GM18873 (cell line): ENCODE data around the gene DYNC1LI1.

ENCODE experiments used
- ATAC-seq: cut with Tn5 transposase; IDR thresholded peaks from one replicate; pipeline ENCODE4 v1.9.1; 2021; ENCODE audit warnings: mild to moderate bottlenecking, moderate library complexity, moderate number of reproducible peaks; ENCODE audit not compliant: unreplicated experiment, low FRiP score

Gene DYNC1LI1

DNA sequence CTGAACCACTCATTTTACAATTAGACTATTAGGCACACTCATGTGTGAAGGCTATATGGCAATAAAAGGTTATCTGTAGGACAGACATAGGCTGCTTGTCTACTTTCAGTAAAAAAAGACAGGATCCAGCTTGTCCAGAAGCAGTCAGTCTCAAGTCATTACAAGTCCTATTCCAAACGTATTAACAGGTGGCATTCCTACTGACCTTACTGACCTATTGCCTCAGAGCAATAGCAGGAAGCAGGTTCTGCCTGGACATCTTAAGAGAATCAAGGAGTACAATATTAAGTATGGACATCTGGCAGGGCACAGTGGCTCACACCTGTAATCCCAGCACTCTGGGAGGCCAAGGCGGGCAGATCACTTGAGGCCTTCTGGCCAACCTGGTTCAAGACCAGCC lies 75.0 kb downstream of the DYNC1LI1 start:
- ATAC-seq, result no peak

DNA sequence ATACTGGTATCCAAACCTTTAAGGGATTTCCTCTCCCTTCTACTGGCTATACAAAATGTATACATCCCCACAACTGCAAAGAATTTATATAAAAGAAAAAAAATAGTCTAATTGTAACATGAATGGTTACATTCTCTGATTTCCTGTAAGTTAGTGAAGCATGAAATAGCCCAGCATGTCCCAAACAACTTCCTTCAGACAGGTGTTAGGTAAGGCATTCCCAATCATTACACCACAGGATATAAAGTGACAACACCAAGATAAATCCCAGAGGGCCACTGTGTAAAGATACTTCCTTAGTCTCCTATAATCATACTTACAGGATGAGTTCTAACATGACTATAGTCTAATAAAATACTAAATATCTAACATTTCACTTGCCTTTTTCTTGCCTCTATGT lies 75.6 kb downstream of the DYNC1LI1 start:
- no peak for ATAC-seq

DNA sequence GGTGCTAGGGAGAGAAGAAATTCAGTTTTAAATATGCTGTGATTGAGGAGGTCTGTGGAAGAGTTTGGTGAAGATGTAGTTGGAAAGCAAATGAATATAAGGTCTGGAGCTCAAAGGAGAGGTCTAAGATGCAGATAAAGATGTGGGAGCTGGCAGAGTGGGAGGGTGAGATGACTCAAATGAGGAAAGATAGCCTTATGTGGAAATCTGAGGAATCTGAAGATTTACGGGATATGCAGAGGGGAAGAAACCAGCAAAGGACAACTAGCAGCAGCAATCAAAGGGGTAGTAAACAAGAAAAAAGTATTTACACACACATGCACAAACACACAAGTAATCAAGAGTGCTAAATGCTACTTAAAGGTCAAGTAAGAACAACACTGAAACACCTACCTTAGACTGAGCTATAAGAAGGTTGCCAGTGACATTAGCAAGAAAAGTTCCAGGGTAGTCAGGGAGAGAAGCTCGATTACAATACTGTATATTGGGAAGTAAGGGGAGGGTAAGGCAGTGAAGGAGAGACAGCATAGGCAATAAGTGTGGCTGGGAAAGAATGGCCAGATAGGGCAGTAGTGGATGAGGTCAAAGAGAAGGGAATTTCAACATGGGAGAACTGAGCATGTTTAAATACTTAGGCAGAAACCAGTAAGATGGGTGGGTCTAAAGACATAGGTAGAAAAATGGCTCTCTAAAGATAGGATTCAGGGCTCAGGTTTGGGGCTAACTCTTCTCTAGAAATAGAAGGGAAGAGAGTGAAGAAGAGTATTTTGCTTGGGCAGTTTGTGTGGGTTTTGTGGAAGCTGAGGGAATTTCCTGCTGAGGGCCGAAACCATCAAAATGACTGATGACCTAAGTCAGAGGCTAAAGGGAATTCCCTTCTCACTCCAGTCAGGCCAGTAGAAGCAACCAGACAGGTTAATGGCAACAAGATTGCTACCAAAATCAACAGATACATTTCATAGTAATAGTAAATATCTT lies 76.9 kb downstream of the DYNC1LI1 start:
- peak; percentile 90 for ATAC-seq

DNA sequence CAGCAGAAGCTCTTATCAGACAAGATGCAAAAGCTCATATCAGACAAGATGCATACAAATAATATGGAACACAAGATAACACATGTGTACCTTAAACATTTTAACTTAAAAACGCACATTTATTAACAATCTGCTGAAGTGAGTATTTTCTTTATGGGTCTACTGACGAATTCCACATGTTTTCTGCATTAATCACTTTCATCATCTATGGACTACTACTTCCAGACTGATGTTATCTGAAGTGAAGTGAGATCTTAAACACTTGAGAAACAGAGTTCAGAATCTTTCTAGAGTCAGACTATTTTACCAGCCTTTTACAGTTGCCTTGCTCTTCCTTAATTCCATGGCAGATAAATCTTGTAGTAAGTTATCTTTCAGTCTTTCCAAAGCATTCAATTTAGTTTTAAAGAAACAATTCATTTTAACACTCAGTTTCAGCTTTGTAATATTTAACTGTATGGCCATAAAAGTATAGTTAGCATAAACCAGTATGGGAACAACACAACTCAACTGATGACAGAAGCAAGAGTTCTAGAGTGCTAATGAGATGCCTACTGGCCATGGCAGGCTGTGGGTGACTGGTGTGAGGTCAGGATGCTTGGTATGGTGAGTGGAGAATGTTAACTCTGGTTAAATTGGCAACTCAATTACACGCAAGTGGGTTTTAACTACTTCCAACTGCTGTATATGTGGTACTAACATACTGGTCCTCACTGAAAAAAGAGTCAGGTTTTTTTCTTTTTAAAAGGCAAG lies 77.8 kb downstream of the DYNC1LI1 start:
- no peak for ATAC-seq

DNA sequence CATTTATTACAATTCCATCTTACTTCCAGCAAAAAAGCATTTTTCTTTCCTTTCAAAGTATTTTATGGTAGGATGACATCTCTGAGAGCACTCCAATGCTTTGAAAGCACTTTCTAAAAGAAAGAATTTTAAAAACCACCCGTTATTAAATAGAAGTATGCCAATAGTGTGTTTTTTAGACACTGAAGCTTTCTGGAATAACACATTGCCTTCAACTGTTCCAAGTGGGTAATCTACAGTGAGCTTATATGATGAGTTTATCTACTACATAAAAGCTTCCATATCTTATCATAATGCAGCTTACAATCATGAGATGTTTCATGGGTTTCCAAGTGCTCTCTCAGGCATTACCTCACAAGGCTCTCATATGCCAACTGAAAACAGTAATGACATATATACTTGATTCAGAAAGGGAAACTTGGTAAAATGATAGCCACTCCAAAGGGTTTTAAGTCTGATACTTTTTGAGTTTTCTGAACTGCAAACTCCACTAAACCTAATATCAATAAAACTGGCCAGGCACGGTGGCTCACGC lies 82.1 kb downstream of the DYNC1LI1 start:
- no peak for ATAC-seq

DNA sequence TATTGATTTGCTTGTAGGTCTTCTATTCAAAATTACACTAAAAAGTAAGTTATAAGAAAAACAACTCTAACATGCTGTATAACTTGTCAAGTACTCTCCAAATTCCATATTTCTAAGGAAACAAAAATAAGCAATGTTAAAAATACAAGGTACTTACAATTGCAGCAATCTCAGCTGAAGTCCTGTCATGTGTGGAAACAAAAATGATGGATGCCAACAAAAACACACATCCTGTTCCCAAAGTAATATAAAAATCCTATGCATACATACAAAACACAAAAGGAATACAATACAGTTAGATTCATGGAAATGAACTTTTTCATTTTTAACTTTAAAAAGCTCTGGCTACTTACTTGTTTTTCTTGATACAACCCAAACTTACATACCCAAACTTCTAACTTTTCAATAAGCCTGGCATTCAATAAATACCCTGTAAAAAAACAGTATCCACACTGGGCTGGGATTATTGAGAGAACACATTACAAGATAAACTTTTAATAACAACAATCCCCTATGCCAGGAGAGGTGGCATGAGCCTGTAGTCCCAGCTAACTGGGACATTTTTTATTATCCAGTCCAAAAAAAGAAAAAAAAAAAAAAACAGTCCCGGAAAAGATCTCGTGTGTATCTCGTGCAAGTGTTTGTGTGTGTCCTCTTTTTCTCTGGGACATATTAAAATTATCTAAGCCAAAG lies 82.7 kb downstream of the DYNC1LI1 start:
- ATAC-seq, result no peak

DNA sequence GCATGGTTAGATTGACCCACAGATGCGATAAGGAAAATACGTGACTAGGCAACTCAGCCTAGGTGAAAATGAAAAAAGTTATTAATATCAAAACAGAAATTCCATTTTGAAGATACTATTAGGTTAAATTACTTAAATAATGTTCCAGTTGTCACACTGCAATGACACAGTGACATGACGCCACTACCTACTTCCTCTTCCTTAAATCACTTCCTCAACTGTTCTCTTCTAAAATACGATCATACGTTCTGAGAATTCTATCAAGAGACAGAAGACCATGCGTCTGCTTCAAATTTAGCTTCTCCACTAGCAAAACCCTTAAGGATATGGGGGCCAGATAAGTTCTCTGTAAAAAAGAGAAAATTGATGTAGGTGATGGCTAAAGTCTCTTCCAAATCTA lies 86.2 kb downstream of the DYNC1LI1 start:
- ATAC-seq, result no peak

DNA sequence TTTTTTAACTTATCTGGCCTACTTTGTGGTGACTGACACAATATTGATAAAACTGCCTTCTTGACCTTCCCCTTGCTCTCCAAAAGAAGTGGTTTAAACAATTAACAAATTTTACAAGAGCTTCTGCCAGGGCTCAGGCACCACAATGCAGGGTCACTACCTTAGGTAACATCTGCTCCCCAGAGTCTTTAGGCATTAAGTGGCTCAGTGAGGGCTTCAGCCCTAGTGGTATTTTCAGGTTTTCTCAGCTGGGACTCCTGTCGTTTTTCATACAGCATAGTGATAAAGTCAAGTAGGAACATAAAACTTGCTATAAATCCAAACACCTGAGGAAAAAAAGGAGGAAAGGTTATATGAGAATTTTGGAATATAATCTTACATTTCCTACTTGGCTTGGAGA lies 86.9 kb downstream of the DYNC1LI1 start:
- ATAC-seq, result no peak

DNA sequence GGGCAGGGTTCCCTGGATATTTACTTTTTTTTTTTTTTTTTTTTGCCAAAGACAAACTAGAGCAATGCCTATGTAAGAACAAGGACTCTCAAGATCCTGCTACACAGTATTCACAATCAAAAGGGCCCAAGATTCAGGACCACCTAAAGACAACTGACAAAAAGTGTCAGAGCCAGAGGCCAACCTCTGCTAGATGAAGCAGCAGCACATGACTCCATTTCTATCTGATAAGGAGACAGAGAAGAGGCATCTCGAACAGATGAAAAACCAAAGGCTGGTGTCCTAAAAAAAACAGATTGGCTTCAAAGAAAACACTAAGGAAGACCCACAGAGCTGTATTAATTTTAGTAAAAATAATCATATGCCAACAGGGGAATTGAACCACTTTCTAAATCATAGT lies 88.0 kb downstream of the DYNC1LI1 start:
- ATAC-seq, result no peak

DNA sequence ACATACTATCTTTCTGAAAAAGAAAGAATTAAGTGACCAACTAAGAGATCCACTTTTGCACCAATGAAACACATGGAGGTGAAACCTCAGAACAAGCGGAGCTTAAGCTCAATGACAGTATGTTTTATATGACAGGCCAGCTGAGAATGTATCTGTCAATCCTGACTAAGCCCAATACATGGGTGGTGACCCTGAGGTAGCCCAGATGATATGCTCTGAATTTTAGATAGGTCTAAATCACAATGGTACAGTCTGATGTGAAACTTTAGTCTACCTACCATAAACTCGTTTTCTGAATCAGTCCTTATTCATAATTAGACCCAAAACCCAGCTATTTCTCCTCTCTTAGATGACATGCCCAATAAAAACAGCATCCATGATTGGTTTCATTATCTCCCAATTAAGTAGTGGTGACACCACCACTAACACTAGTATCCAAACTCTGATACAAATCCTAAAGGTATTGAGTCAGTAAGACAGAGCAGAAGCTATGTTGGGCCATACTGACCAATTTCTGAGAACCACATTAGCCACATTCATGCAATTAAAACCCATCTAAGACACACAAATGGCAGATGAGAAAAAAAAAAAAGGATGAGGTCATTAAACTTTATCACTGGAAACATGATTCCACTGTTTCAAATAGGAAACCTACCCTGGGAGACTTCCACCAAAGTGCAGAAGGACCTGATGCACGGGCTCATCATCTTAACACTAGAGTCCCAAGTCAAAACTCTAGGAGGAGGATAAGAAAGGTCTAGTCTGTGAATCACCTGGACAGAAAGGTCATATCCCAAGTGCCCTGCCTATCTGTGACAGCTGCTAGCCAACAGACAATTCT lies 88.6 kb downstream of the DYNC1LI1 start:
- ATAC-seq, result no peak

DNA sequence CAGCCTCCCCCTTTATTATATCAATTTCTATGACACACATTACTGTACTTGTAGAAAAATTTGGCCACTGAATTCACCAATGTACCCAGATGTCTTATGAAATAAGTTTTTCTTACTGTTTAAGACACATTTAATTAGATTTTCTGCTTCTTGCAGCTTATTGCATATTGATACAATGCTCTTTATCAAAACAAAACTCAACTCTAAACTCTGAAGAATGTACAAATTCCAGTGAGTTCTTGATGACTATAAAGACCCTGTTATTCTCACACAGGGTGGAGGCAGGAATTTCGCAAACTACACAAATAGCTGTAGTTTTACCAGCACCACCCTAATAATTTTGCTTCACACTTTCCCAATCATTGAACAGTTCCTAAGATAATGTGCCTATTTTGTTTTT lies 90.1 kb downstream of the DYNC1LI1 start:
- no peak for ATAC-seq
